AG09309 (cell line): ENCODE data around the gene EIF4G1.

ENCODE experiments used
- DNase-seq: peaks from one replicate; pipeline ENCODE4 v3.0.0-alpha.2; 2010; ENCODE audit warnings: low read depth
- H3K4me3 ChIP-seq: 2 replicates; pipeline ENCODE4 v1.5.1; 2011; ENCODE audit warnings: mild to moderate bottlenecking, low read depth, low read length, moderate library complexity; ENCODE audit not compliant: control insufficient read depth
- CTCF ChIP-seq: IDR thresholded peaks from 2 replicates; pipeline ENCODE4 v1.5.1; 2011; ENCODE audit warnings: mild to moderate bottlenecking, low read depth, low read length, inconsistent platforms; ENCODE audit not compliant: insufficient read depth, control insufficient read depth; ENCODE audit errors: missing control alignments

The EIF4G1 gene

GRCh38 chr3:184345317-184346144 is 31.1 kb downstream of the EIF4G1 start:
- DNase-seq, result no peak
- peak; percentile 54 for TF ChIP-seq CTCF
- no peak overlapping the region for H3K4me3 ChIP-seq

GRCh38 chr3:184346480-184347190 is 32.2 kb downstream of the EIF4G1 start:
- DNase-seq, result no peak
- TF ChIP-seq CTCF, result no peak
- H3K4me3 ChIP-seq, result no peak overlapping the region

- TF ChIP-seq CTCF, result no peak
These were observed 33.1 kb downstream of the EIF4G1 start for GRCh38 chr3:184347321-184348056.

GRCh38 chr3:184348057-184348382 is 33.6 kb downstream of the EIF4G1 start:
- no peak overlapping the region for H3K4me3 ChIP-seq
- DNase-seq, result no peak
- no peak for TF ChIP-seq CTCF

More at GRCh38 chr3:184347321-184348056, 33.1 kb downstream of the EIF4G1 start:
- DNase-seq, result no peak
- no peak overlapping the region for H3K4me3 ChIP-seq

GRCh38 chr3:184349563-184350470 is 35.4 kb downstream of the EIF4G1 start:
- no peak overlapping the region for H3K4me3 ChIP-seq
- no peak for TF ChIP-seq CTCF
- no peak for DNase-seq

GRCh38 chr3:184350618-184351017 is 36.2 kb downstream of the EIF4G1 start:
- H3K4me3 ChIP-seq, result no peak overlapping the region
- no peak for TF ChIP-seq CTCF
- no peak for DNase-seq
